NCI-H226 (cell line): ENCODE data around the gene ATG14.
A peak's percentile ranks its signal among the peaks of the same experiment; 100 is the strongest.
"Not testable (repeated sequence)": the region's sequence is repeated elsewhere in the genome, so short reads cannot be mapped to it uniquely, and the experiment has no call there.

Experiments
- DNase-seq: peaks from one replicate; pipeline ENCODE4 v3.0.0-alpha.2; 2015

ATG14 gene

GRCh38 chr14:55411426-55412389 is at the start of gene ATG14:
TSS of gene ATG14 (minus strand) at chr14:55411830. CDS start at chr14:55411822, 8 bp downstream.
- DNase-seq: peak; percentile 81

DNA sequence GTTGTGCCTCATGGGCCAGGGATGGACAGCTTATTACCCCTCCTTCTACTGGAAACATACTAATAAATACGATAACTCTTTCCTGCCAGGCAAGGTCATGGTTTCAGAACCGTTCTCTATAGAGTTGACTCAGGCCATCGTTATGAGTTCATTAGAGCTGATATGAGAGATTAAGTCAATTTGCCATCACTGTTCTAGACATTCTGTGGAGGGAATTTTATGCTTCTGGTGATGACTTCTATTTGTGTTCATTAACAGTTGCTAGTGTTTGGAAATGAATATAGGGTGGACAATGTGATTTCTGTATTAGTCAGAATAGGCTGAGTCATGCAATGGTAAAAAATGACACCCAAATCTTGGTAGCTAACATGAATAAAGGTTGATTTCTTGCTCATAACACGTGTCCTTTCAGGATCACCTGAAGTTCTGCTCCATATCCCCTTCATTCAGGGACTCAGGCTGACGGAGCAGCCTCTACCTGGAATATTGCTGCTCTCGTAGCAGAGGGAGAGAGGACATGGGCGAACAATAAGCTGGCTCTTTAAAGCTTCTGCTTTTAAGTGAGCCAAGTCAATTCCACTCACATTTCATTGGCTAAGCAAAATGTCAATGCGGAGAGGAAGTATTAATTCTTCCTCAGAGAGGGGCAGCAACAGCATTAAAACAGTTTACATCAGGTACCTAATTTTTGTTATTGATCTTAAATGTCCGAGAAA is 47.3 kb upstream of the ATG14 start:
- peak; percentile 26 for DNase-seq

DNA sequence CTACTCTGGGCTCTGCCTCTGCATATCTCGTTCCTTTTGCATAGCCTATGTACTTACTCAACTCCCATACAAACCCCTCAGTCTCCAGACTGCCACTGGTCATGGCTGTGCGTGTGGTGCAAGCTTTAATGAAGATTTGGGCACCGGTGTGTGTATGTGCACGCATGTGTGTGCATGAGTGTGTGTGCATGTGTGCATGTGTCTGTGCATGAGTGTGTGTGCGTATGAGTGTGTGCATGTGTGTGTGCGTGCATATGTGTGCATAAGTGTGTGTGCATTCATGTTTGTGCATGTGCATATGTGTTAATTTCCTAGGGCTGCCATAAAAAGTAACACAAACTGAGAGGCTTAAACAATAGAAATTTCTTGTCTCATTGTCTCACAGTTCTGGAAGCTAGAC is 45.9 kb upstream of the ATG14 start:
- DNase-seq: no peak

DNA sequence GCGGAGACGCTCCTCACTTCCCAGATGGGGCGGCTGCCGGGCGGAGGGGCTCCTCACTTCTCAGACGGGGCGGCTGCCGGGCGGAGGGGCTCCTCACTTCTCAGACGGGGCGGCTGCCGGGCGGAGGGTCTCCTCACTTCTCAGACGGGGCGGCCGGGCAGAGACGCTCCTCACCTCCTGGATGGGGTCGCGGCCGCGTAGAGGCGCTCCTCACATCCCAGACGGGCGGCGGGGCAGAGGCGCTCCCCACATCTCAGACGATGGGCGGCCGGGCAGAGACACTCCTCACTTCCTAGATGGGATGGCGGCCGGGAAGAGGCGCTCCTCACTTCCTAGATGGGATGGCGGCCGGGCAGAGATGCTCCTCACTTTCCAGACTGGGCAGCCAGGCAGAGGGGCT is 44.8 kb upstream of the ATG14 start:
- not testable (repeated sequence) for DNase-seq

DNA sequence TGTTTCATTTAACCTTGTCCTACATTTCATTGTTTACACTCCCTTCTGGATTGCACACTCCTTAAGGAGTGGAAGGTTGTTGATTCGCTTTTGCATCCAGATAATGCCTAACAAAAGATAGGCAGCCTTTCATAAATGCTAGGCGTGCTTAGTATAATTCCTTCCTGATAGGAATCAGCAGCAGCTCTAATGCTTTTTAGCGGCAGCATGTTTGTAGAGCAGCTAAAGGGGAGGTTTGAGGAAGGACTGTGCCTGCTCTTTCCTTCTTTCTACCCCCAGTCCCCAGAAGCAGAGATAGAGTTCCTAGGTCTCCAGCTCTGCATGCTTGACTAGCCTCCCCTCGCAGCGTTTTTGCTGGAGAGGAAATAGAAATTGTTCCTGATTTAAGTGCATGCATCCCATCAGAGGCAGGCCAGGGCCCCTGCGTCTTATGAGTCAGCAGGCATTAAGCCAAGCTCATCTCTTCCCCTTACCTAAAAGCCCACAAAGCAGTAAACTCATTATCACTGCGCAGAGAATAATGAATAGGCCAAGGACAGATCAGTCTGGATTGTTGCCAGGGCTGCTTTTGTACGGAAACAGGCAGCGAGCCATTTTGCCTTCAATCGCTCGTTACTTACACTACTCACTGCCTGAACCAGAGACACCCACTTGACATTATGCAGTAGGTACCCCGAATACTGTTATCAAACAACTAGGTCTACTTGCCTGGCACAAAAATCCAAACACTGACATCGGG is 42.8 kb upstream of the ATG14 start:
- DNase-seq: peak; percentile 78

DNA sequence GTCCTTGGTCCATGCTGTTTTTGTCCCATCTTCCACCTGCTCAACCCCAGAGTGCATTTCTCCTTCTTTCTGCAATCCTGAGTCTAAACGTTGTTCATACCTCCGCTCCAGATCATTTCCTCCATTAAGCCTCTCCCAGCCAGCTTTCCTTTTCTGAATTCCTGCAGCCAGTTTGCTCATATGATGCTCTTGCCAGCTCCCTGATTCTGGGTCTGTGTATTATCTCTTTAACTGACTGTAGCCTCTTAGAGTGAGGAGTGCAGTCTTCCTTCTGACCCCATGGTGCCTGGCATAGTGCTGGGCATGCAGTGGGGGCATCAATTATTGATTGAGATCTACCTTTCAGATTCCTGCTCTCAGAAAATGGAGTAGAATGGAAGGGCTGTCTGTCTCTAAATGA is 40.3 kb upstream of the ATG14 start:
- no peak for DNase-seq

DNA sequence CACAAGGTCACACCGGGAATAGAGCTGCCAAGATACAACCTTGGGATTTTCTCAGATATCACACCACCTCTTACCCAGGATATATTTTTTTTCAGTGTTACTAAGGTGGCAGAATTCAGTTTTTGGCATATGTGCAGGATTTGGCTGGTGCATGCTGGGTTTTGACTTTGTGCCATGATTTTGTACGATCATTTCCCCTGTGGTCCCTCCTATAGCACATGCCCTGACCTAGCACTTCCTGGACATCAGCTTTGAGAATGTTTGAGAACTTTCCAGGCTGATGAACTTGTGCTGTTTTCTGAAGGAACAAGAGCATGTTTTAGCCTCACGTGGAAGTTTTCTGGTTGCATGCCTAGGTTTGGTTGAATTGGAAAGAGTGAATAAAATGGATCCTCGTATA is 39.8 kb upstream of the ATG14 start:
- no peak for DNase-seq

DNA sequence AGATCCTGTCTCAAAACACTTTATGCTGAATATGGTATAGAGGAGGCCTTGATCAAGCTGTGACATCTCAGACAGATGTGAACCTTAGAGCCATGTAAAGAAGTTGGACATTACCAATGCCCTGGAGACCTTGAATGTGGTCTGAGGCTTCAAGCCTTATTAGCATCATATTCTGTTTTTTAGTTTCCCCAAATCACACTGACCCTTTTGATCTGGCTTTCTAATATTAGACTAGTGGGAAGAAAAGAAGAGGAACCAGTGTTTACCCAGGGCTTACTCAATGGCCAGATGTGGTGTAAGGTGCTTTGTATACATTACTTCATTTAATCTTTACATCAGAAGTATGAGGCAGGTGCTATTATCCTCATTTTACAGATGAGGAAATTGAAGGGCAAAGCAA is 39.4 kb upstream of the ATG14 start:
- no peak for DNase-seq

DNA sequence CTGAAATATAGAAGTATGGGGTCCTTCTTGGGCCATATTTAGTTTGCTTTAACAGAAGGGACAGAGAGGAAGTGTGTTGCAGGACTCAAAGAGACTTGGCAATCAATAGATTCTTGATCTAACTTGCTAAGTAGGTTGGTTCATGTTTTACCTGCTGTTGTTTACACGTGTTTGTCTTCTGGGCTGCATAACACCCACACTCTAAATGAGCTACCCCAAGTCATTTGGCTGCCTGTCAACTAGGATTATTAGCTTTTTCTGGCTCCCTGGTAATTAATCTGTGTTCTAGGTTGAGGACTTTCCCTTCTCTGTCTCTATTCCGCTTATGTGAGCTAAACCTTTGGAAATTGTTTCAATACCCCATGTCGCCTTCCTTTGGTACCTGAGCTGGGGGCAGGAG is 38.9 kb upstream of the ATG14 start:
- DNase-seq: no peak

- no peak for DNase-seq
These were observed 38.5 kb upstream of the ATG14 start for GRCh38 chr14:55450124-55450523.

DNA sequence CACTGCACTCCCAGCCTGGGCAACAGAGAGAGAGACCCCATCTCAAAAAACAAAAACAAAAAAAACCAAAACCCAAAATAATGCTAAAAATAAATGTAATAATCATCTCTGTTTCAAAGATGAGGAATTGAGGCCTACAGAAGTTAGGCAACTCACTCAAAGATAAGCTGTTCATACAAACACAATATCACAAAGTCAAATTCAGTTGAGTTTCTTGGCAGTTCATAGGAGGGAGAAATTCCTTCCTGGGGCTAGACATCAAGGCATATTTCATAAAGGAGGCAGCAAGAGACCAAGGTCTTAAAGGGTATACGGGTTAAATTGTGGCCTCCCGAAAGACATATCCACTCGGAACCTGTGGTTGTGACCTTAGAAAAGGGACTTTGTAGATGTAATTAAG is 37.5 kb upstream of the ATG14 start:
- DNase-seq: peak; percentile 50

- peak; percentile 98 for DNase-seq
These were observed 36.5 kb upstream of the ATG14 start for GRCh38 chr14:55448141-55448614.

GRCh38 chr14:55446833-55447232 is 35.2 kb upstream of the ATG14 start:
- peak; percentile 91 for DNase-seq

DNA sequence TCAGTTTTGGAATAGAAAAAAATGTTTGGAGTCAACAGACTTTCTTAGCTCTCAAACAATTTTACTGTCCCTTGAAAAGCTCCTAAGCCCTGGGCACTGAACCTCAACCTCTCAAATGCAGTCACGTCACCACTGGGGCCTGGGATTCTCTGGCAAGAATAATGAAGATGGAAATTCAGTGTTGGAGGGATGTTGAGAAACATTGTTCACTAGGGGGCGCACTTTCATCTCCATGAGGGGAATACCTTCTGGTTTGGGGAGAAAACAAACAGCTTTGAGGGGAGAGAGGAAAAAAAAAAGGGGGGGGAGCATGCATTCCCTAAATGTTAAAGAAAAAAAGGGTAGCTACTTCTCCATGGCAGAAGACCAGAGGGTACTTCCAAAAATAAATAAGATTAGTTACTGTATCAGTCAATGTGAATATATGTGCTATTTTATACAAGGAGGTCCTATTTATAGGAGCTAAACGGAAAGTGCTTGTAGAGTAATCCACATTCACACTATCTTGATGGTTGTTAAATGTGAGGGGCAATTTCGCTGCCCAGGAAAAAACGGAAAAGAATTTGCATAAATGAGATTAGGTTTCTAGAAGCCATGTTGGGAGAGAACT is 34.6 kb upstream of the ATG14 start:
- DNase-seq: peak; percentile 58

DNA sequence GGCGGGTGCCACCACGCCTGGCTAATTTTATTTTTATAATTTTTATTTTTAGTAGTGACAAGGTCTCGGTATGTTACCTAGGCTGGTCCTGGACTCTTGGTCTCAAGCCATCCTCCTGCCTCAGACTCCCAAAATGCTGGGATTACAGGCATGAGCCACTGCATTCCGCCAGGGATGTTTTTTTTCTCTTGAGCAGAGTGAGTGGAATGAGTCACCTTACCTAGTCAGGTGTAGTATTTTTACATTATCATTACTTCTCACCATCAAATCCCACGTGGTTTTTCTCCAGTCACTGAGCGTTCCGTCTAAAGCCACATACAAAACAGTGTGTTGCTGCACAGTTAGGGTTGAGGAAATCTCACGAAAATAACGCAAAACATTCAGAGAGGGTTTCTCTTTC is 29.7 kb upstream of the ATG14 start:
- no peak for DNase-seq

DNA sequence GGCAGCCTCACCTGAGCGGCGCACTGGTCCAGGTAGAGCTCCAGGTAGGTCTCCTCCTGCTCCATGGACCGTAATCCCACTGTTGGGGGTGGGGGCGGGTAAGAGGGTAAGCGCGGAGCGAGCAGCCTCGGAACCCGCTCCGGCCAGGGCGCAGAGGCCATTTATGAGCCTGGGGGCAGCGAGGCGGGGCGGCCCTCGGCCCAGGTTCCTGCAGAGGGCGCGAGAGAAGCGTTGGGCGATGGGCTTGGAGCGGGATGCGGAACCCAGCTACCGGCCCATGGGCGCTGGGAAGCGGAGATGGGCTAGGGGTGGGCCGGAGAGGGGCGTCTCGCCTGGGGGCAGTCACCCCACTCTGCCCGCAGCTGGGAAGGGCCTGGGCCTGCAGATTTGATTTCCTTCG is 28.8 kb upstream of the ATG14 start, which contains the start of gene TBPL2:
TSS of gene TBPL2 (minus strand) at position 232 of the 400 bp plus-strand sequence. CDS start at position 65, 167 bp downstream.
- DNase-seq: no peak

- peak; percentile 34 for DNase-seq
These were observed 26.5 kb upstream of the ATG14 start for GRCh38 chr14:55438066-55438683.

DNA sequence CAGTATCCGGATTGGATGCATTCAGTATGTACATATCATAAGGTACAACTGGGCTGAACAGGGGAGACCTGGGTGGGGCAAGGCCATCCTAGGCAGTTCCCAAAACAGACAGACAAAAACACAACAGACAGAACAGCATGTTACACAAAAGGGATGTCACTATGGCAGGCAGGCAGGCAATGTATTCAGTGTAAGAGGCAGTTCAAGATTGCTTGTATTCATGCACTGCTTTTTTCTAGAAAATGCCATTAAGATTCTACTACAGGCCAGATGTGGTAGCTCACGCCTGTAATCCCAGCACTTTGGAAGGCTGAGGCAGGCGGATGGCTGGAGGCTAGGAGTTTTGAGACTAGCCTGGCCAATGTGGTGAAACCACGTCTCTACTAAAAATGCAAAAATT is 25.3 kb upstream of the ATG14 start:
- DNase-seq: no peak

- no peak for DNase-seq
These were observed 24.9 kb upstream of the ATG14 start for GRCh38 chr14:55436519-55436918.

DNA sequence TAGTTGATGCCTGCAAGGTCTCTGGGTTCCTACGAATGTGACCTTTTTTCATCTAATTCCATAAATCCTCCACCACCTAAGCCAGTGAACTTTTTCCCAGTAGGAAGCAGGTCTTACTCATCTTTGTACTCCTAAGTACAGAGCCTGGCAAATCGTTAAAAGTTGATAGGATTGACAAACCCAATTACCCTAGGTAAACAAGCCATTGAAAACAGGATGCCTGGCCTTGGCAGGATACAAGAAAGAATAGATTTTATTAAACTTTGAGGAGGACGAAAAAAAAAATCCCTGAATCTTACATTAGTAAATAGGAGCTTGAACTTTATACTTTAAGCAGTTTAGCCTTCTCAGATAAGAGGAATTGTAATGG is 23.2 kb upstream of the ATG14 start:
- no peak for DNase-seq

GRCh38 chr14:55433880-55434804 is 22.5 kb upstream of the ATG14 start:
- DNase-seq: no peak
